ENCODE results near the gene GBP5.
"Not testable (repeated sequence)": the region's sequence is repeated elsewhere in the genome, so short reads cannot be mapped to it uniquely, and the experiment has no call there.

The GBP5 gene

DNA sequence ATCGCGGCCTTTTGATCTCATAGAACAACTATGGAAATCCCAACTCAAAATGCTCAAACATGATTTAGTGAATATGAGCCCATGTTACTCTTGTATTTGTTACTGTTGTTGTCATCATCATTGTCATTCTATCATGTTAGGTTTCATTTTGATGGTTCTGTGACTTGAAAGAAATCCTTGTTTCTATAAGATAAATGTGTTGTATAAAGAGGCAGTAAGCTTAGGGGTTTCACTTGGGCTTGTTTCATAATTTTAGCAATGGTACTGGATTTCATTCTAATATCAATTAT, 15.3 kb upstream of the GBP5 start:
- no peaks in the 10 kb centered on the region for H3K27me3 Mint-ChIP-seq
- H3K4me3 Mint-ChIP-seq, result peak overlapping the region; percentile 55
- H3K4me1 Mint-ChIP-seq (ENCODE audit: low read depth), result peaks cover 67% of the 10 kb centered on the region
- H3K36me3 Mint-ChIP-seq, result peaks cover 30% of the 10 kb centered on the region
- peaks cover 15% of the 10 kb centered on the region for H3K9me3 Mint-ChIP-seq (ENCODE audit: low read depth)
- H3K27ac Mint-ChIP-seq, result peak overlapping the region; percentile 98

DNA sequence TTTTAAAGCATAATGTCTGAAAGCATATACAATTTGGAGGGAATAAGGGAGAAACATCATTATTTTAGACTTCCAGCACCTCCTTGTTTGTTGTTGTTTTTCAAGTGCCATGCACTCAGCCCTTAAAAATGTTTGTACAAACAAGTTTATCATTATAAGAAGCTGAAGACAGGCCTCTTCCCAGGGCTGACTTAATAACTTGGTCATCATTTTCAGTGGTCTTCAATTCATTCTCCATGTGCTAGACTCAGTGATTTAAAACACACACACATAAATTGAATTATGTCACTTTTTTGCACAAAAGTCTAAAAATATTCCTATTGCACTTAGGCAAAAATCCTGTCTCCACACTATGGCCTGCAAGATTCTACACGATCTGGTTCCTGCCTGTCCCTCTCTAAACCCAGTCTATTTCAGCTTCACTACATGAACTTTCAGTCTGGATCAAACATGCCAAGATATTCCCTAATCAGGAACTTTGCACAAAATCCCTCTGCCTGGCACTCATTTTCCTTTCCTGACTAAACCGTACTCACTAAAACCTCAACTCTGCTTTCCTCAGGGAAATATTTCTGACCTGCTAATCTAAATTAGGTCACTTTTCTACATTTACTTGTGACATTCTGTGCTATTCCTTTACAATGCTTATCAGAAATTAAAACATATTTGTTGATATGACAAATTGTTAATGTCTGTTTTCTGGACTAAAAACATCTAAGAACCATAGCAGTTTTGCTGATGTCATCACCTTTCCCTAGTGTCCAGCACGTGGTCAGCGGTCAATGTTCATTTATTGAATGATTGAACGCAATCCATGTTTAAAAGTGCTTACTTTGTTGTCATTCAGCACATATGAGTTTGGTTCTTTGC, 14.8 kb upstream of the GBP5 start:
- peak overlapping the region; percentile 55 for H3K4me3 Mint-ChIP-seq
- H3K4me1 Mint-ChIP-seq (ENCODE audit: low read depth), result peaks cover 67% of the 10 kb centered on the region
- H3K27me3 Mint-ChIP-seq, result no peaks in the 10 kb centered on the region
- H3K36me3 Mint-ChIP-seq, result peaks cover 25% of the 10 kb centered on the region
- H3K9me3 Mint-ChIP-seq (ENCODE audit: low read depth), result peaks cover 9% of the 10 kb centered on the region
- H3K27ac Mint-ChIP-seq, result peak overlapping the region; percentile 98

DNA sequence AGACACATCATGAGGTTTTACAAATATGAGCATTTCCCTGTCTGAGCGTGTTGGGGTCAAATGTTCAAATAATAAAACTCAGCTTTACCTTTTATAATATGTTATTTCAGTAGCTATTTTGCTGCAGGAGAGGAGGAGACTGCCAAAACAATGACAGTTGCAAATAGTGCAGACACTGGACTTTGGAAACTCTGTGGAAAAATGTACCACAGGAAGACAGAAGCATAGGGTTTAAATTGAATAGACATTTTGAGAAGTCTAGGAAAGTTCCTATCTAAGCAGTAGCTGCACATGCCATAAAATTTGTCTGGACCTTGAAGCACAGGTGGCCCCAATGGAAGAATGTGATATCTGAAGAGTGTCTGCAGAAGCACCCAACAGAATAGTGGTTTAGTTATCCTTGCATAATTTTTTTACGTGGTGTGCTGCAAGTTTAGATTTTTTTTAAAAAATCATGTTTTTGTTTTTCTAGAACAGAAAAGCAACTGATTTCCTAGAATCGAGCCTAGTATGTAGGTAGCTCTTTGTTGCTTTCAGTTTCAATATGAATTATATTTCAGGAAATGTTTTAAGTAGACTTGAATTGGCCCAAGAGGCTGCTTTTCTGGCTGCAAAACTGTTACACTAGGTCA, 14.0 kb upstream of the GBP5 start:
- peaks cover 74% of the 10 kb centered on the region for H3K4me1 Mint-ChIP-seq (ENCODE audit: low read depth)
- H3K27me3 Mint-ChIP-seq, result no peaks in the 10 kb centered on the region
- peak overlapping the region; percentile 98 for H3K27ac Mint-ChIP-seq
- peaks cover 24% of the 10 kb centered on the region for H3K36me3 Mint-ChIP-seq
- H3K4me3 Mint-ChIP-seq, result peak overlapping the region; percentile 55
- H3K9me3 Mint-ChIP-seq (ENCODE audit: low read depth), result peaks cover 9% of the 10 kb centered on the region

DNA sequence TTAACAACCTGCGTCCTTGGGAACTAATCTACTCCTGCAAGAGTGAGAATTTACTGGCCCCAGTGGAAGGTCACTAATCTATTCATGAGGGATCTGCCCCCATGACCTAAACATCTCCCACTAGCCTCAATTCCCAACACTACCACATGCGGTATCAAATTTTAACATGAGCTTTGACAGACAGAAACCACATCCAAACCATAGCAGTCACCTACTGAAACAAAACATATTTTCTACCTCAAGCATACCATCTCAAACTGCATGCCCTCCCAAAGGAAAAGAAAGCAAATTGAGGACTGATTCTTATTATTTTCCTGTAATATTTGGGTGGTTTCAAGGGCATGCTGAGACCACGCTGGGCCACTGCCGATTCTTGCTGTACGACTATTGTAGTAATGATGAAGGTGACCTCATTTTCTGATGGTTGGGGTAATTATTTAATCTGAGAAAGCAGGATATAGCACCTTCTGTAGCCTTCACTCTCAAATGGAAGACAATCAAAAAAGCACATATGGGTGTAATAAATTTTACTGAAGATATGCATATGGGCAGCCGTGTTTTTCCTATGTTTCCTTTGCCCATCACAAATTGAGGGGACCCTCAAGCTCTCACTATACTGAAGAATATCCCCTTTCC, 13.2 kb upstream of the GBP5 start:
- Mint-ChIP-seq H3K27ac (peak overlapping the region; percentile 98), H3K4me1 (ENCODE audit: low read depth) (peaks cover 81% of the 10 kb centered on the region), H3K36me3 (peaks cover 24% of the 10 kb centered on the region), H3K4me3 (peak overlapping the region; percentile 55), H3K9me3 (ENCODE audit: low read depth) (peaks cover 9% of the 10 kb centered on the region), H3K27me3 (no peaks in the 10 kb centered on the region)

DNA sequence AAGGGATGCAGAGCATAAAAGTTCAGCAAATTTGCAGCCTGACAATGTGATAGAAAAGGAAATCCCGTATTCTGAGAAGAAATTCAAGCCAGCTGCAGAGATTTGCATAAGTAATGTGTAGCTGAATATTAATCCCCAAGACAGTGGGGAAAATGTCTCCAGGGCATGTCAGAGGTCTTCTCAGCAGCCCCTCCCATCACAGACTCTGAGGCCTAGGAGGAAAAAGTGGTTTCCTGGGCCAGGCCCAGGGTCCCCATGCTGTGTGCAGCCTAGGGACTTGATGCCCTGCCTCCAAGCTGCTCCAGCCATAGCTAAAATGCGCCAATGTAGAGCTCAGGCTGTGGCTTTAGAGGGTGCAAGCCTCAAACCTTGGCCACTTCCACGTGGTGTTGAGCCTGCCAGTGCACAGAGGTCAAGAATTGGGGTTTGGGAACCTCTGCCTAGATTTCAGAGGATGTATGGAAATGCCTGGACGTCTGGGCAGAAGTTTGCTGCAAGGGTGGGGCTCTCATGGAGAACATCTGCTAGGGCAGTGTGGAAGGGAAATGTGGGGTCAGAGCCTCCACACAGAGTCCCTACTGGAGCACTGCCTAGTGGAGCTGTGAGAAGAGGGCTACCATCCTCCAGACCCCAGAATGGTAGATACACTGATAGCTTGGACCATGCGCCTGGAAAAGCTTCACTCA, 11.6 kb upstream of the GBP5 start:
- peaks cover 14% of the 10 kb centered on the region for H3K9me3 Mint-ChIP-seq (ENCODE audit: low read depth)
- H3K36me3 Mint-ChIP-seq, result peaks cover 26% of the 10 kb centered on the region
- peaks cover 84% of the 10 kb centered on the region for H3K4me1 Mint-ChIP-seq (ENCODE audit: low read depth)
- H3K27me3 Mint-ChIP-seq, H3K4me3 Mint-ChIP-seq: not testable (repeated sequence)
- H3K27ac Mint-ChIP-seq, result peak overlapping the region; percentile 98

DNA sequence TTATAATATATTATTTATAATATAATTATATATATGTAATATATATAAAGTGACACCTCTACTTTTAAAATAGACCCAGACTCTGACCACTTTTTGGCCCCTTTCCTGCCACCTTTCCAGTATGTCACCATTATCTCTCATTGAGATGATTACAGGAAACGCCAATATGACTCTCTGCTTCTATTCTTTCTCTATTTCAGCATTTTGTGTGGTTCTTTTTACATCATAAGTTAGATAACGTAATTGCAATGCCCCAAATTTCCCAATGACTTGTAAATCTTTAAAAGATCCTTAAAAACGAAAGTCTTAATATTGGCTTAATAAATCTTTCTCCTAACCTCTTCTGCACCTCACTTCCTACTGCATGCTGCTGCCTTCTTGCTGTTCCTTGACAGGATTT, 8.1 kb upstream of the GBP5 start:
- Mint-ChIP-seq H3K27ac (peak overlapping the region; percentile 77), H3K4me3 (no peak overlapping the region), H3K4me1 (ENCODE audit: low read depth) (peaks cover 81% of the 10 kb centered on the region)

DNA sequence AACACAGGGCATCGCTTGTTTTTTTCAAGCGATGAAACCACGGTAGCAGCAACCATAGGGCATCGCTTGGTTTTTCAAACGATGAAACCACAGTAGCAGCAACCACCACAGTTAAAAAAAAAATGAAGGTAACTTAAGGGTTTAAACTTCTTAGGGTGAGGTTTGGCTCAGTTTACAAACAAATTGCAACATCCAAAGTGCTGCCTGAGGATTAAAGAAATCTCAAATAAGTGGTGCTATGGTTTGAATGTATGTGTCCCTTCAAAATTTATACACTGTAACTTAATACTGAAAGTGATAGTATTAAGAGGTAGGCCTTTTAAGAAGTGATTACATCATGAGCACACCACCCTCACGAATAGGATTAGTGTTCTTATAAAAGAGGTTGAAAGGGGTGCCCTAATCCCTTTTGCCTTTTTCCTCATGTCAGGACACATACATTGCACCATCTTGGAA, 6.4 kb upstream of the GBP5 start:
- peaks cover 85% of the 10 kb centered on the region for H3K4me1 Mint-ChIP-seq (ENCODE audit: low read depth)
- H3K9me3 Mint-ChIP-seq (ENCODE audit: low read depth), result peaks cover 5% of the 10 kb centered on the region
- H3K4me3 Mint-ChIP-seq, result peak overlapping the region; percentile 15
- peaks cover 11% of the 10 kb centered on the region for H3K36me3 Mint-ChIP-seq
- H3K27ac Mint-ChIP-seq, result peak overlapping the region; percentile 96
- H3K27me3 Mint-ChIP-seq, result no peaks in the 10 kb centered on the region

More for the DNA sequence above, 8.1 kb upstream of the GBP5 start:
- Mint-ChIP-seq H3K36me3 (peaks cover 20% of the 10 kb centered on the region), H3K9me3 (ENCODE audit: low read depth) (peaks cover 14% of the 10 kb centered on the region), H3K27me3 (no peaks in the 10 kb centered on the region)

DNA sequence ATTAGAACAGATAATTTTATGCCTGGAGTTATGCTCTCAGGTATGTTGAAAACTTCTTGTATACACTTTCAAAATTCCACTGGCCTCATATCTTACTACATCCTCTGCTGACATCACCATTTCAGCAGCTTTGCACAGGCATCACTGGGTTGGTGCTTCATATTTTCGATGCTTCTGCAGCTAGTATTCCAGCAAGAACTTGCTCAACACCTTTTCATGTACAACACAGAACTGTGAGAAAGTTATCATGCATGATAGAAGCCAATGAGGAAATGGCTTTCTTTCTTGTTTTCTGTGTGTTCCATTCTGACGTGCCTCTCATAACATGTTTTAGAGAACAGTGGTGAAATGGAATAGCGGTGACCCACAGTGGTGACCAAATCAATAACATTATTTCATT, 5.1 kb upstream of the GBP5 start:
- Mint-ChIP-seq H3K4me3 (peak overlapping the region; percentile 53), H3K27me3 (no peaks in the 10 kb centered on the region), H3K4me1 (ENCODE audit: low read depth) (peaks cover 84% of the 10 kb centered on the region), H3K36me3 (peaks cover 9% of the 10 kb centered on the region), H3K9me3 (ENCODE audit: low read depth) (peaks cover 8% of the 10 kb centered on the region), H3K27ac (peak overlapping the region; percentile 96)

DNA sequence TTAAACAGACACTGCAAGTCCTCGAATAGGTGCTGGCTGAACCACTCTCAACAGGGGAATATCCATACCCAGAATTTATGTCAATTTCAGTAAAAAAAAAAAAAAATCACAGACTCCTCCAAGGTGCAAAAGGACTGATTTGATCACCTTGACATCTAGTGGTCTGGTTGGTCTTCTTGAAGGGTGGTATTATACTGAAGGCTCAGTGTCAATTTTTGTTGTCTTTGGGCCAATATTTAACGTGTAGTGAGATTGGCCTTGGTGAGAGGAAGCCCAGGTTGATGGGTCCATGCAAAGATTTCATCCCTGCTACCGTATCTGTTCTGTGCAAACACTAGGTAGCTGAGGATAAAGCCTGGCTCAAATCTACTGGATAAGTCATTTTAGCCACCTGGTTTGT, 4.0 kb upstream of the GBP5 start:
- Mint-ChIP-seq H3K27ac (peak overlapping the region; percentile 95), H3K9me3 (ENCODE audit: low read depth) (peaks cover 8% of the 10 kb centered on the region), H3K4me1 (ENCODE audit: low read depth) (peaks cover 84% of the 10 kb centered on the region), H3K4me3 (no peak overlapping the region), H3K27me3 (no peaks in the 10 kb centered on the region), H3K36me3 (peaks cover 10% of the 10 kb centered on the region)

DNA sequence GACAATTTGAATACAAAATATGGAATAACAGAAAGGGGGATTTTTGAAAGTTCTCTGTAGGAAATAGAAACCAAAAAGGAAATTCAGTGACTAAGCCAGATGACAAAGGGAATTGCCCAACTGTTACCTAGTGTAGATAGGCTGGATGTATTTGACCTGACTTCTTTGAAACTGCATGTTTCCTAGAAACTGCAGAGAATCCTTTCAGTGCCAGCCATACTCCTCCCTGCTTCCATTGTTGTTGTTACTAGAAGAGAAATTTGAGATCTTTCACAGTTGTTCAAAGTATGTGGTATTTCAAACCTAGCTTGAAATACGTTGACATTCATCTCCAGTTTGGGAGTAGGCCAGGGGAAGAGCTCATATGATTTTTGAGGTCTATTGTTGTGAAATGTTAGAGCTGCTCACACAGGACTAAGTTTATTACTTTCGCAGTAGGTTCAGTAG, 1.8 kb upstream of the GBP5 start:
- peak overlapping the region; percentile 95 for H3K27ac Mint-ChIP-seq
- peaks cover 3% of the 10 kb centered on the region for H3K9me3 Mint-ChIP-seq (ENCODE audit: low read depth)
- no peaks in the 10 kb centered on the region for H3K27me3 Mint-ChIP-seq
- peak overlapping the region; percentile 89 for H3K4me3 Mint-ChIP-seq
- H3K4me1 Mint-ChIP-seq (ENCODE audit: low read depth), result peaks cover 83% of the 10 kb centered on the region
- H3K36me3 Mint-ChIP-seq, result peaks cover 16% of the 10 kb centered on the region

DNA sequence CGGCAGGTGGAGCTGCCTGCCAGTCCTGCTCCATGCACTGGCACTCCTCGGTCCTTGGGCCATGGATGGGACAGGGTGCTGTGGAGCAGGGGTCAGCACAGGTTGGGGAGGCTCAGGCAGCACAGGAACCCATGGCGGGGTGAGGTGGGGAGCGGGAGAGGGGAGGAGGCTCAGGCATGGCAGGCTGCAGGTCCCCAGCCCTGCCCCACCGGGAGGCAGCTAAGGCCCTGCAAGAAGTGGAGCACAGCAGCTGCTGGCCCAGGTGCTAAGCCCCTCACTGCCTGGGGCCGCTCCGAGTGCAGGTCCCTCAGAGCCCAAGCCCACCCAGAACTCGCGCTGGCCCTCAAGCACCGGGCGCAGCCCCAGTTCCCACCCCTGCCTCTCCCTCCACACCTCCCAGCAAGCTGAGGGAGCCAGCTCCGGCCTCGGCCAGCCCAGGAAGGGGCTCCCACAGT, 691 bp upstream of the GBP5 start:
- no peaks in the 10 kb centered on the region for H3K27me3 Mint-ChIP-seq
- peaks cover 25% of the 10 kb centered on the region for H3K36me3 Mint-ChIP-seq
- peaks cover 84% of the 10 kb centered on the region for H3K4me1 Mint-ChIP-seq (ENCODE audit: low read depth)
- peak overlapping the region; percentile 98 for H3K27ac Mint-ChIP-seq
- peaks cover 3% of the 10 kb centered on the region for H3K9me3 Mint-ChIP-seq (ENCODE audit: low read depth)
- peak overlapping the region; percentile 98 for H3K4me3 Mint-ChIP-seq

DNA sequence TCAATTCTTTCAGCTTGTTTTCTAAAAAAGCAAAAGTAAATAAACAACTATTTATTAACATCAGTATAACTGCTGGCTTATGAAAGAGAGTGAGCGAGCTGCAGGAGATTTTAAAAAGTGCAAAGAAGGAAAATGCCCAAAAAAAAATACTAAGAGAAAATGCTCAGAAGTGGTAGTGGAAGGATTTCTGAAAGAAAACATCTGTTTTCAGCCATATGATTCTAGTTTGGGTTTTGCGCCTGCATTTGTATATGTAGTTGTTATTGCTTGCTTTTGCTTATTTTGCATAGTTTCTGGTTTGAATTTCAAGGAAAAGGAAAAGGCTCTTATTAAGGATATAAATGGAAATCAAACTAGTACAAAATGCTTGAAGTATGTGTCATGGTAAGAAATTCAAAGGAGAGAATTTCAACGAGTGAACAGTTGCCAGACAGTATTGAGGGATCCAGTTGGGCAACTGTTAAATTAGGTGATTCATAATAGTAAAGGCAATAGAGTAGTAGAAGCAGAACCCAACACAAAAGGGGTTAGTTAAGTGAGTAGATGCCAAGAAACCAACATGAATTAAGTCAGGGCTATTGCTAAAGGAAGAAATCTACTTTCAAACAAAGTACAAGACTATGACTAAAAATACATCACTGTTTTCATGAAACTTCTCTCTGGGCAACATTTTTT, 1.2 kb downstream of the GBP5 start:
- Mint-ChIP-seq H3K9me3 (ENCODE audit: low read depth) (peaks cover 3% of the 10 kb centered on the region), H3K4me3 (peak overlapping the region; percentile 98), H3K36me3 (peaks cover 41% of the 10 kb centered on the region), H3K27me3 (no peaks in the 10 kb centered on the region), H3K4me1 (ENCODE audit: low read depth) (peaks cover 85% of the 10 kb centered on the region), H3K27ac (peak overlapping the region; percentile 98)

DNA sequence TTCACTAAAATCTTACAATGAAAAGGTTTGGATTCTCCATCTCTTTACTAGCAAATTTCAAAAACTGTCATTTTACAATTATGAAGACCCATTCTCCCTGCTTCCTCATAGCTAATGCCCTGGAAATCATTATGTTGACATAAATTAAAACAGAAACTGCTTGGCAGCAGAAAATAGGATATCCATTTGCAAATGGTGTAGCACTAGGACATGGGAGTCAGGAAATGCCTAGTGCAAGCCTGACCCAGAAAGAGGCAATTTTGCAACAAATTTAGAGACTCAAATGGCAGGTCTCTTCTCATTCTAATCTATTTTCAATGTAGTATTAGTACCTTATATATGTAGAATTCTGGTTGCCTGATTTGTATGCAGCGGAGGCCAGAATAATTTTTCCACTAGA, 2.2 kb downstream of the GBP5 start:
- H3K4me3 Mint-ChIP-seq, result peak overlapping the region; percentile 98
- peaks cover 3% of the 10 kb centered on the region for H3K9me3 Mint-ChIP-seq (ENCODE audit: low read depth)
- H3K4me1 Mint-ChIP-seq (ENCODE audit: low read depth), result peaks cover 83% of the 10 kb centered on the region
- no peaks in the 10 kb centered on the region for H3K27me3 Mint-ChIP-seq
- H3K27ac Mint-ChIP-seq, result peak overlapping the region; percentile 98
- peaks cover 49% of the 10 kb centered on the region for H3K36me3 Mint-ChIP-seq

DNA sequence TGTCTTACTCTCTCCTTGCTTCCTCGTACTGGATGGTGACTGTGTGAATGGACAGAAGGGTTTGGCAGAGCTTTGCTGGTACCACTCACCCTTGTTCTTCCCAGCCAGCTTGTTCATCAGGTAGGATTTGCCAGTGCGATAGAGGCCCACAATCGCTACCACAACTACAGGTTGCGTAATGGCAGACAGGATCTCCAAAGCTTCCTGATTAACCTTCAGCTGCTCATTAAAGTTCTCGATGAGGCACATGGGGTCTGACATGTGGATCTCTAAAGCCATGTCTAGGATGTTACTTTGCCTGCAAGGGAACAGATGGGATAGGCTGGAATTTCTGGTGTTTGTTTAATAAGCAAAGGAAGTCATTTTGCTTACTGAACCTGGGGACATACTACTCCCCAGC, 3.4 kb downstream of the GBP5 start:
- peak overlapping the region; percentile 98 for H3K4me3 Mint-ChIP-seq
- peaks cover 76% of the 10 kb centered on the region for H3K4me1 Mint-ChIP-seq (ENCODE audit: low read depth)
- peaks cover 3% of the 10 kb centered on the region for H3K9me3 Mint-ChIP-seq (ENCODE audit: low read depth)

More for the DNA sequence above, 3.4 kb downstream of the GBP5 start:
- Mint-ChIP-seq H3K36me3 (peaks cover 53% of the 10 kb centered on the region), H3K27ac (peak overlapping the region; percentile 85), H3K27me3 (no peaks in the 10 kb centered on the region)

Measured in activated naive CD8-positive, alpha-beta T cell (primary cell).